HG03520 (cell line): ENCODE results near the gene HFE.

ENCODE experiments used
- ATAC-seq: cut with Tn5 transposase; IDR thresholded peaks from one replicate; pipeline ENCODE4 v1.9.1; 2021; ENCODE audit warnings: mild to moderate bottlenecking, moderate library complexity; ENCODE audit not compliant: unreplicated experiment

Gene HFE

GRCh38 chr6:26130581-26131249 lies 43.5 kb downstream of the HFE start:
- no peak for ATAC-seq

- no peak for ATAC-seq
Observed at GRCh38 chr6:26131618-26132017, 44.4 kb downstream of the HFE start.

GRCh38 chr6:26133730-26134129 lies 46.5 kb downstream of the HFE start:
- ATAC-seq = no peak

- ATAC-seq = no peak
Observed at GRCh38 chr6:26136321-26136720, 49.1 kb downstream of the HFE start.

GRCh38 chr6:26140254-26140966 lies 53.2 kb downstream of the HFE start:
- no peak for ATAC-seq

- no peak for ATAC-seq
Observed at GRCh38 chr6:26140967-26141294, 53.7 kb downstream of the HFE start.

GRCh38 chr6:26141378-26141904 lies 54.2 kb downstream of the HFE start:
- no peak for ATAC-seq

- no peak for ATAC-seq
Observed at GRCh38 chr6:26142026-26142425, 54.8 kb downstream of the HFE start.
